Measurements from ENCODE around the gene THRA.
A peak's percentile ranks its signal among the peaks of the same experiment; 100 is the strongest.

The THRA gene

DNA sequence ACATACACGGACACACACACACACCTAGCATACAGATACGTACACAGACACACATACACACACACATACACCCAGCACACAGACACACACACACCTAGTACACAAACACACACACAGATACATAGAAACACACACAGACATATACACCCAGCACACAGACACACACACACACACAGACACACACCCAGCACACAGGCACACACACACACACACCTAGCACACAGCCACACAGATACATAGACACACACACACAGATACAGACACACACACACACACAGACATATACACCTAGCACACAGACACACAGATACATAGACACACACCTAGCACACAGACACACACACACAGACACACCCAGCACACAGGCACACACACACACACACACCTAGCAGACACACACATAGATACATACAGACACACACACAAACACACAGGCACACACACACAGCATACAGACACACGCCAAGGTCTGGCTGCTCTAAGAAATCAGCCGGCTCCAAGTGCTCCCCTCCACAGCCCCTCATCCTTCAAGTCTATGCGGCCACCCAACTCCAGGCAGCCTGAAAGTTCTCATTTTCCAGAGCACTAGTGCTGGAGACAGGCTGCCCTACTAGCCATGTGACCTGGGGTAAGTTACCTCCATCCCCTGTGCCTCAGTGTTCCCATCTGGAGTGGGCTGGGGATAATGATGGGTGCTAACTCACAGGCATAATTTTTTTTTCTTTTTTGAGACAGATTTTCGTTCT, 24.5 kb downstream of the THRA start:
- DNase-seq, result no peak

DNA sequence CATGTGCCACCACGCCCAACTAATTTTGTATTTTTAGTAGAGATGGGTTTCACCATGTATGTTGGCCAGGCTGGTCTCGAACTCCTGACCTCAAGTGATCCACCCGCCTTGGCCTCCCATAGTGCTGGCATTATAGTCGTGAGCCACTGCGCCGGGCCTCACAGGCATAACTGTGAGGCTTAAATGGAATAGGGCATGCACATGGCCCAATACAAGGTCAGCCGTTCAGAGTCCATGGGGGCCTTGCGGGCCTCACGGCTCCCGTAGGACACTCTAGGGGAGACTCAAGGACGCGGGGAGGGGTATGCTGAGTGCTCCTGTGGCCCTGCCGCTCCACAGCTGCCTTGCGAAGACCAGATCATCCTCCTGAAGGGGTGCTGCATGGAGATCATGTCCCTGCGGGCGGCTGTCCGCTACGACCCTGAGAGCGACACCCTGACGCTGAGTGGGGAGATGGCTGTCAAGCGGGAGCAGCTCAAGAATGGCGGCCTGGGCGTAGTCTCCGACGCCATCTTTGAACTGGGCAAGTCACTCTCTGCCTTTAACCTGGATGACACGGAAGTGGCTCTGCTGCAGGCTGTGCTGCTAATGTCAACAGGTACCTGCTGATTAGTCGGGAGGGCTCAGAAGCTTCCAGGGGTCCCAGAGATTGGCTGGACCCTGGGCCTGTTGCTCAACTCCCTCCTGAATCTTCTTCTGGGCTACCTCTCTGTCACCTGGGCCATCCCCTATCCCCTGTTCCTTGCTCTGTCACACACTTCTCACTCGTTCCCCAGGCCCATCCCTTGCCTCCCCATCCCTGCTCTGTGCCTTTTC, 25.3 kb downstream of the THRA start:
- DNase-seq, result no peak

DNA sequence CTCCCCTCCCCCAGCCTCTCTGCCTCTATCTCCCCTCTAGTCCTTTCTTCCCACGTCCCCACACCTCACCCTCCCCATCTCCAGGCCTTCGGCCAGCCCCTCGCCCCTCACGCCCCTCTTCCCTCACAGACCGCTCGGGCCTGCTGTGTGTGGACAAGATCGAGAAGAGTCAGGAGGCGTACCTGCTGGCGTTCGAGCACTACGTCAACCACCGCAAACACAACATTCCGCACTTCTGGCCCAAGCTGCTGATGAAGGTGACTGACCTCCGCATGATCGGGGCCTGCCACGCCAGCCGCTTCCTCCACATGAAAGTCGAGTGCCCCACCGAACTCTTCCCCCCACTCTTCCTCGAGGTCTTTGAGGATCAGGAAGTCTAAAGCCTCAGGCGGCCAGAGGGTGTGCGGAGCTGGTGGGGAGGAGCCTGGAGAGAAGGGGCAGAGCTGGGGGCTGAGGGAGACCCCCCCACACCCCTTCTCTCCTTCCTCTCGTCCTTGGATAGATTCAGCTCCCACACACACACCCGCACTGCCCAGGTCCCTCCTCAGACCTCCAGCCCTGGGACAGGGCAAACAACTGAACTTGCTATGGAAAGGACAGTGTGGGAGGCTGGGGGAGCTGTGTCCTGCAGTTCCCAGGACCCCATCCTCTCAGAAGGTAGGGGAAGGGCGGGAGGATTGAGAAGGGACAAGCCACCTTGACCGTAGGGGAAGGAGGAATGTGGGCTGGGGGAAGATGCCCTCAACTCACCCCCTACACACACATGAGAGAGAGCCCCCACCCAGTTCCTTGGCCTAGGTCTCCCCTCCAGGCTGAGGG, 26.5 kb downstream of the THRA start:
- DNase-seq, result no peak

DNA sequence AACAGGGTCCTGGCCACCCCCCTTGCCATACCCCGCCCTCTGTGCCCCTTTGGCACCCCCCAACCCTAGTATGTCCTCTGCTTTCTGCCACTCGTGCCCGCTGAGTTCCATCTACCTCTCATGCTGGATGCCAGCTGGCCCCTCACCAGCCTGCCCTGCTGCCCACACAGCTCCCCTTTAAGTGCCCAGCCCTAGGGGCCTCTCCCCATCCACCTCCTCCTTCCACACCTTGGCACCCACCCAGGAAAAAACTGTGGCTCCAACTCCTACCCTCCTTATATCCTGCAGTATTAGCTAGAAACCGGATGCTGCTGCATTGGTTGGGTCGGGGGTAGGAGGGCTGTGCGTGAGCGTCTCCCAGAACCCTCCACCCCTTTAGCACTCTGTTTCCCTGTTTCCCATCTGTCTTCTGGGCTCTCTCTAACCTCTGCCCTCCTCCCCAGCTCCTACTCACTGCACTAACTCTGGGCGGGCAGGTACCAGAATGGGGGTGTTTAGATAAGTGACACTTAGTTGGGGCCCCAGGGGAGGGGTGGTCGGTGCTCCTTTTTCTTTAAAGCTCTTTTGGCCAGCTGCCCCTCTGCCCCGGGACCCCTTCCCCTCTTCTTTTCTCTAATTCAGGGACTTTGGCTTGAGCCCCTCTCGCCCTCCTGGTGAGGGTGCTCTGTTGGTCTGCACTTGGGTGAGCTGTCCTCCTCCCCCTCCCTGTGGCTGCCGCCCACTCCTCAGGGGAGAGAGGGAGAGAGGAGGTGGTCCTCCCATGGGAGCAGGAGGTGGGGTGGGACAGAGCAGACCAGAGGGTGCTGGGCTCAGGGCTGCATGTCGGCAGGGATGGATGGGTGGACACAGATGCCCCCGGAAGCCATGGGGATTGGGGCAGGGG, 27.7 kb downstream of the THRA start:
- DNase-seq, result no peak

GRCh38 chr17:40091691-40092397, 29.1 kb downstream of the THRA start:
- no peak for DNase-seq

DNA sequence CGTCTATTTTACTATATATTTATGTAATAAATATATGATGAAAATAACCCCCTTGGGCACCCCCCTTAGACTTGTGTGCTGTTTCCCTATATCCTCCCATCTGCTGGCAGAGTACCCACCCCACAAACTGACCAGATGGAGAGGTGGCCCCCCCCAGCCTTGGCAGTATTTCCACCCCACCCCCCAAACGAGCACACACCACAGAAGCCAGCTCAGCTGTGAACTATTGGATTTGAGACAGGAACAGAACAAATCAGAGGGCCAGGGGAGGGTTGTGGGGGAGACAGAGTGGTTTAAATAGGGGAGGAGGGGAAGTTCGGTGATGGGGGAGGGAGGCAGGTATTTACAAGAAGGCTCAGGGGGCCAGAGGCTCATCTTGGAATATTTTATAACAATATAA, 29.8 kb downstream of the THRA start:
- no peak for DNase-seq

GRCh38 chr17:40093005-40093579, 30.3 kb downstream of the THRA start:
- DNase-seq, result no peak

- no peak for DNase-seq
Observed at GRCh38 chr17:40093580-40094201, 30.9 kb downstream of the THRA start.

DNA sequence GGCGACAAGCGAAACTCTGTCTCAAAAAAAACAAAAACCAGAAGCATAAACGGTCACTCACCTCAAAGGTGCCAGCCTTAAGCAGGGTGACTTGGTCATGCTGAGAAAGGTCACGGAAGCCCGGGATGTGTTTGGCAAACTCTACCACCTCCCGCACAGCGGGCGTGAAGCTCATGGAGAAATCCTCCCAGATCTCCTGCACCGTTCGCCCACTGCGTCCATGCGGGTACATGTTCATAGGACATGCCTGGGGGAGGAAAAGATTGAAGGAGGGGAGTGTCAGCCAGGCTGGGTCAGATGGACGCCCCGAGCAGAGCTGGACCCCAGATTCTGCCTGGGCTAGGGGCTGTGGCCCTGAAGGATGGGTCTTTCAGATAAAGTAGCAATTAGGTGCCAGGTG, 32.1 kb downstream of the THRA start:
- DNase-seq, result no peak

- DNase-seq, result no peak
Observed at GRCh38 chr17:40095351-40095943, 32.7 kb downstream of the THRA start.

DNA sequence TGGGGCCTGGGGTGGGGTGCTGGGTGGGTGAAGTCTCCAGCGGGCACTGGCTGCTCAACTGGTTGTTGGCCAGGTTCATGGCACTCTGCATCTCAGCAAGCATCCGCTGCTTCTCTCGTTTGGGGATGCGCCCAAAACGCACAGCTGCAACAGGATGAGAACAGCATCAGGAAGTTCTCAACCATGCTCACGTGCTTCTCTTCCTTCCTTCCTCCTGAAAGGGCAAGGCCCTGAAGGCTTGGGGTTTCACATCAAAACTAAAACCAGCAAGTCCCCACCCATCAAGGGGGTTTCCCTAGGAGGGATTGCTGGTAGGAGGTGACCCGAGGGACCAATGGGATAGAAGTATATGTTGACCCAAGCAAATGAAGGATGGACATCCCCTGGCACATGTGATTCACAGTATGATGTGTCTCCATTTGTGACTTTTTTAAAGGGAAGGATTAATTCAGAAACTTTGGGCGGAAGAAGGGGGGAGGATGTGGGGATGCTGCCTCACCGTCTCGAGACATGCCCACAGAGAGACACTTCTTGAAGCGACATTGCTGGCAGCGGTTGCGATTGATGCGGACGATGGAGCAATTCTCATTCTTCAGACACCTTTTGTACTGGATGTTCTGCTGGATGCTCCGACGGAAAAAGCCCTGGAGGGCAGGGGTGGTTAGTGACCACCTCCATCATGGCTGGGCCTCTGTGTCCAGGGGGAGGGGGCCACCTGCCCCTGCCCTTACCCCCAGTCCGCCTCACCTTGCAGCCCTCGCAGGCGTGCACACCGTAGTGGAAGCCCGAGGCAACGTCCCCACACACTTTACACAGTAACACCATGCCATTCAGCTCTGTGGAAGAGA, 33.4 kb downstream of the THRA start:
- no peak for DNase-seq

- no peak for DNase-seq
Observed at GRCh38 chr17:40097087-40097486, 34.3 kb downstream of the THRA start.

- no peak for DNase-seq
Observed at GRCh38 chr17:40097931-40098845, 35.4 kb downstream of the THRA start.

DNA sequence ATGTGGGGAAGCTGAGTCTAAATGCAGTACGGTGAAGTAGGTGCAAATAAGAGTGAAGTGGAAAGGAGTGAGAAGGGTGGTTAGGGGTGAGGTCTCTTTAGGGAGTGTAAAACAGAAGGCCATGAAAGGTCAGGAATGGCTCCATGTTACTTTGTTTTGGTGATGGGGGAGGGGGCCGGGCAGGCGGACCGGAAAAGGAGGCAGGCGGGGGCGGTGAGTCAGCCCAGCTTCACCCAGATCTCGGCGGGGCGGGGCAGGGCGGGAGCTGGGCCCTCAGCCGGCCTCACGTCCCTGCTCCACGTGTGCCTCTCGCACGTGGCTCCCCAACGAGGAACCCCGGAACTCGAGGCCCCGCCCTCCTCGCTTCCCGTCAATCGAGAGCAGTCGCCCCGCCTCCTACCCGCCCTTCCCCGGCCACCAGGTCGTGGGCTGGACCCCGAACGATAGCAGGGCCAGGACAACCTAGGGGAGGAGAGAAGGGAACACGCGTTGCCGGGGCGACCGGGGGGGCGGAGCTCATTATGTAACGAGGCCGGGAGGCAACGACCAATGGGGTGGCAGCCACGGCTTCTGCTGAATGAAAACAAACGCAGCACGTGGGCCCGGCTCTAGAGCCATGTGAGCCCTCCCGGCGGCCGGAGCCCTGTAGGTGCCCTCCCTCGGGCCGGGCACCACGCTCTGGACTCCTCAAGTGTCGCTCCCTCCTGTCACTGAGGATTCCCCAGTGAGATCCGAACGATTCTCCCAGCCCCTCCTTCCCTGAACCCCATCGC, 36.3 kb downstream of the THRA start:
- peak; percentile 70 for DNase-seq

DNA sequence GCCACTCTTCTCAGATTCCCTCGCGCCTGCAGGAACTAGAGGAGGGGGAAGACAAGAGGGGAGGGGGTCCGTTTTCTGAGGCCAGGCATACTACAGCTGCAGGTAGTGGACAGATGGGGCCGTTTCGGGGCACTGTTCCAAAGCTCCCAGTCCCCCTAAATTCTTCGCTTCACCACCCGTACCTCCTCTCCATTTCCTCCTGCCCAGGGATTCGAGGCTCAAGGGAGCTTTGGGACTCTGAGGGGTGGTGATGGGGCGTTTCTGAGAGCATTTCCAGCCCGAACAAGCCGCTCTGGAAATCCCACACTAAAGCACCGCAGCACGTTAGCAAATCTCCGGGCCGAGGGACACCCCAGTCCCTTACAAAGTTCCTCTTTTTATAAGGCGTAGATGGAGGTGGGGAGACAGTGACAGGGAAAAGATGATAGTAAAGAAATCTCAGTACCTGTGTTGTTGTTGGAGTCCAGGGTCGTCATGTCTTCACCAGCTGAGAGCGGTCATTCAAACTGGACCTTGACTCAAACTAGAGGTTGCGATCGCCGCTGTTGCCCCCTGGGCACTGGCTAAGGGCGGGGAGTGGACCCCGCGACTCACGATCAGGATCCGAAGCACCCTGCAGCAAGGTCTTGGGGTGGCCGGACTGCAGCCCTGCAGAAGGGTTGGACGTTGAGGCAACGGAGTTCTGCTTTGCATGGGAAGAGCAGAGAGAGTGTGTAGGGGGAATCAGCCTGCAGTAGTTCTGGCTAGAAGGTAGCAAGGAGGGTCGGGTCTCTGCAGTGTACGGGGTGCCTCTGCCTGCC, 37.1 kb downstream of the THRA start:
- no peak for DNase-seq

- DNase-seq, result no peak
Observed at GRCh38 chr17:40100419-40100668, 37.6 kb downstream of the THRA start, which contains the start of gene NR1D1. Gene NR1D1 (minus strand): TSS chr17:40100589. CDS start chr17:40100094, 495 bp downstream.
